LNCAP (cell line): ENCODE data around the gene FOXO1.

Experiments
- TF ChIP-seq, protein P1 (sequence below): fragments of 450-650 bp; IDR thresholded peaks from 2 replicates; pipeline ENCODE4 v1.5.1; 2017; ENCODE audit warnings: mild to moderate bottlenecking

FOXO1 gene

DNA sequence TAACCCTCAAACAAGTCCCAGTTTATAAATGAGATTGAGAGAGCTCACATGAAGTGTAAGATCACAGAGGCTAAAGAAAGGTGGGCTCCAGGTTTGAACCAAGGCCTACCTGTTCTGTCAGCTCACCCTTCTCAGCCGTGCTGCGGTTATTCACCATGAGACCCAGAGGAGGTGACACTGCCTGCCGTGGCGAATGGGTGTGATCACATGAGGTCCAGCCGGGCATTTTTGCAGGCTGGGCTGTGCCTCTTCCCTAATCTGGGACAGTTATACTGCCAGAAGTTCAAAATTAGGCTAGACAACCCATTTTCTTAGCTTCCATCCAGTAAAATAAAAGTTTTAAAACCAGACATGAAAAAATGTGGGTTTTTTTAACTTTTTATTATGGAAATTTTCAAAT is 146.8 kb downstream of the FOXO1 start:
- TF ChIP-seq, protein P1, sequence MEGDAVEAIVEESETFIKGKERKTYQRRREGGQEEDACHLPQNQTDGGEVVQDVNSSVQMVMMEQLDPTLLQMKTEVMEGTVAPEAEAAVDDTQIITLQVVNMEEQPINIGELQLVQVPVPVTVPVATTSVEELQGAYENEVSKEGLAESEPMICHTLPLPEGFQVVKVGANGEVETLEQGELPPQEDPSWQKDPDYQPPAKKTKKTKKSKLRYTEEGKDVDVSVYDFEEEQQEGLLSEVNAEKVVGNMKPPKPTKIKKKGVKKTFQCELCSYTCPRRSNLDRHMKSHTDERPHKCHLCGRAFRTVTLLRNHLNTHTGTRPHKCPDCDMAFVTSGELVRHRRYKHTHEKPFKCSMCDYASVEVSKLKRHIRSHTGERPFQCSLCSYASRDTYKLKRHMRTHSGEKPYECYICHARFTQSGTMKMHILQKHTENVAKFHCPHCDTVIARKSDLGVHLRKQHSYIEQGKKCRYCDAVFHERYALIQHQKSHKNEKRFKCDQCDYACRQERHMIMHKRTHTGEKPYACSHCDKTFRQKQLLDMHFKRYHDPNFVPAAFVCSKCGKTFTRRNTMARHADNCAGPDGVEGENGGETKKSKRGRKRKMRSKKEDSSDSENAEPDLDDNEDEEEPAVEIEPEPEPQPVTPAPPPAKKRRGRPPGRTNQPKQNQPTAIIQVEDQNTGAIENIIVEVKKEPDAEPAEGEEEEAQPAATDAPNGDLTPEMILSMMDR, result no peak

DNA sequence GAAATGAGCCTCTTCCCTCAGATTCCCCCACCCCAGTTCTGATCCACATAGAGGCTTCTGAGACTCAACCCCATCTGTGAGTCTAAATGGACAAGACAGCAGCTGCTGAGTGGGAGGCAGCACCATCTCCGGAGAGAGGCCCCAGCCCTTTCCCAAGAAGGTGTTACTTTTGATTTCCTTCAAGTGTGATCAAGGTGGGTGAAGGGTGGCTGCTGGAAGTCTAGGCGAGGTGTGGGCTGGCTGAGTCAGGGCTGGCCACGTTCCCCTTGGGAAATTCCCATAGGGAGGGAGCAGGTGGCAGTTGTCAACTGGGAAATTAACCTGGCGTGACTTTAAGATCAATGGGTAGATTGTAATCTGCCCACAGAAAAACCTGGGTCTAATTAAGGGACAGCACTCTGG is 148.0 kb downstream of the FOXO1 start:
- TF ChIP-seq, protein P1, result no peak

DNA sequence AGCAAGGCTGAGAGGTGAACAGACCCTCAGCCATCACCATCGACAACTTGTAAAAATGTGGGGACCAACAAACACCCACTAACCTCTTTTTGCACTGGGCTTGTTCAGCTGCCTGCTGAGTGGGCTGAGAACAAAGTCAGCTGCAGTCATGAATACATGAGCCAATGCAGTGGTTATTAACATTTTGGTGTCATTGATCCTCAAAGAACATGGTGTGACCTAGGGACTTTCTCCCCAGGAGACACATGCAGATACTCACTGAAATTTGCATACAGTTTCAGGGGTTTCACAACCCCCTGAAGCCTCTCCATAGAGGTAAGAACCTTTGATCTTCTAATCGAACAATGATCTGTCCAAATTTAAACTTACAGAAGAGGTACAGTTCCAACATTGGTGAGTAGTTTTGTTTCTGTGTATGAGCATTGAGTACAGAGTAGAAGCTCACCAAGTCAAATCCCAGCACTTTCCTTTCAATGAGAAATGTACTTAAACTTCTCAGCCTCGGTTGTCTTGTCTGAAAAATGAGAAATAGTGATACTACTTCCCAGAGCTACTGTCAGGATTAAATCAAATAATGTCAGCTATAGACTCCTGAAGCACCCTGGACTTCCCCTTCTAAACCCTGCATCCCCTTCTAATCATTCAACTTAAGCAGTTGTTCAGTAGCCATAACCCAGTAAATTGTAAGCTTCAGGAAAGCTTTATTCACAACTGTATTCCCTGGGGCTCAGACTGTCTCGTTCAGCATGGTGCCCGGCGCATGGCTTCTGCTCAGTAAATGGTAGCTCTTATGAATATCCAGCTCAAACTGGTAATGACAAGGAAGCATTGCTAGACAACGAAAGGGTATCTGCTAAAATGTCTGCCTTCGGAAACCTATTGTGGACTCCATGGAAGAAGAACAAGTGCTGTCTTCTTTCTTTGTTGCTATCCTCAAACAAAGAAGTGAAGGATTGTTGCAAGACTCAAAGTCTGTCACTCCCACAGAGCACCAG is 148.7 kb downstream of the FOXO1 start:
- TF ChIP-seq, protein P1, result no peak

GRCh38 chr13:40515702-40516101 is 150.7 kb downstream of the FOXO1 start:
- TF ChIP-seq, protein P1, result no peak

DNA sequence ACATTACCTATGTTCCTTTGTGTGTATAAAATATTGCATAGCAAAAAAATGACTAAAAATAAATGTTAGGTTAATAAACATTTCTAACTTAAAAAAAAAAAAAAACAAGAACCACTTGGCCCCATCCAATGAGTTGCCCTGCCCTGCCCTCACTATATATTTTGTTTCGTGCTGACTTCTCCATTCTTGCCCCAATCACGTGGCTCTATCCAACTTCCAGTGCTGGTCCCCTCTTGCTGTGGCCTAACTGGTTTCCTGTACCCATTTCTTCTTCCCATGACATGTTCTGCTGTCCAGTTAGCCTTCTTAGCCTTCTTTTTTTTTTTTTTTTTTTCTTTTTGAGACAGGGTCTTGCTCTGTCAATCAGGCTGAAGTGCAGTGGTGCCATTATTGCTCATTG is 151.6 kb downstream of the FOXO1 start:
- TF ChIP-seq, protein P1, result no peak

- TF ChIP-seq, protein P1, result no peak
Measured at GRCh38 chr13:40509876-40510275, 156.6 kb downstream of the FOXO1 start.

- TF ChIP-seq, protein P1, result no peak
Measured at GRCh38 chr13:40508767-40509342, 157.6 kb downstream of the FOXO1 start.
